ENCODE measurements around the gene GRAP.
"Not testable (repeated sequence)": the region's sequence is repeated elsewhere in the genome, so short reads cannot be mapped to it uniquely, and the experiment has no call there.

DNA sequence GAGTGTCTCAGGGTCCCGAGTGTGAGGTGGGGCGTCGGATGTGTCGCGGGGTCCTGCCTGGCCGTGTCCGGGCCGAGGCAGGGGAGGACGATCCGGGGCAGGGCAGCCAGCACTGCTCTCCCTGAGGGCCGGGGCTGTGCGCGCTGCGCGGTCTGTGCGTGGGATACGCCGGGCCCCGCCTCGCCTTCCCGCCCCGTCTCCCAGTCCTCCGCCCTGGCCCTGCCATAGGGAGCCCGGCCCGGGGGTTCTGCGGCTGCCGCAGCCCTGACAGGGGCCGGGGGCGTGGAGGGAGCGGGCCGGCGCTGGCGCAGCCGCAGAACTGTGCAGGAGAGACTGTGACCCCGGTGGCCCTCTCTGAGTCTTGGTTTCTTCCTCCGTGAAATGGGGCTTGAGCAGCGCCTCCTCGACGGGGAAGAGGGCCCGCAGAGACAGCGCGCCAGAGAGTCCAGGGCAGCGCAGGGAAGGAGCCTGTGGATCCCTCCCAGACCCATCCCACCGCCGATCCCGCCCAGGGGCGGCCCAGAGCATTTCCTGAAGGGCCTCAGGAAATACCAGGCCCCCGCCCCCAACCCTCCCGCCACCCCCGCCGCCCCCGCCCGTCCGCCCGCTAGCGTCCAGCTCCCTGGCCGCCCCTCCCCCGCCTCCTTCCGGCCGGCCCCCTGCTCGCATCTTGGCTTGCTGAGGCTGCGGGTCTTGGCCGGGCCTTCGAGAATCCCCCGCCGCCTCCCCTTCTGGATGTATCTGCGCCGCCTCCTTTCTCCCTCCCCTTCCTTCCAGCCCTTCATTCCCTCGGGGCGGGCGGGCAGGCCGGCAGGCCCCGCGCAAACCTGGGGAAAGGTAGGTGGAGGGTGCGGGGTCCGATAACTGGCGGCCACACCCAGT is 42.3 kb upstream of the GRAP start:
- not testable (repeated sequence) for TF ChIP-seq CTCF (conservative IDR thresholded peaks at IDR 0.05); ZFX (IDR thresholded peaks at IDR 0.05)
